ENCODE data around the gene AK5. TPM values are rescaled to one million over a fixed set of nuclear protein-coding genes. Genes with fewer than 3 reads are reported as not detected.

Gene AK5
- total and polyA plus RNA-seq, 2 experiments from 2014 or later: 8.8 to 12.2 TPM

- Histone ChIP-seq H2AFZ (no peak overlapping the region), H3F3A (replicated peaks; ENCODE audit: low read depth) (no peaks in the 10 kb centered on the region), H3K79me2 (replicated peaks; ENCODE audit: insufficient read depth) (no peaks in the 10 kb centered on the region), H3K27me3 (ENCODE audit: insufficient read depth) (no peaks in the 10 kb centered on the region), H3K4me1 (ENCODE audit: insufficient read depth) (peaks cover 8% of the 10 kb centered on the region), H3K4me3 (no peak overlapping the region), H4K20me1 (replicated peaks; ENCODE audit: insufficient read depth) (no peaks in the 10 kb centered on the region), H3K27ac (ENCODE audit: low read depth) (no peak overlapping the region), H3K4me2 (no peak overlapping the region), H3K9me2 (ENCODE audit: insufficient read depth) (no peaks in the 10 kb centered on the region), H3K36me3 (ENCODE audit: insufficient read depth) (no peaks in the 10 kb centered on the region)
- TF ChIP-seq, protein P1, sequence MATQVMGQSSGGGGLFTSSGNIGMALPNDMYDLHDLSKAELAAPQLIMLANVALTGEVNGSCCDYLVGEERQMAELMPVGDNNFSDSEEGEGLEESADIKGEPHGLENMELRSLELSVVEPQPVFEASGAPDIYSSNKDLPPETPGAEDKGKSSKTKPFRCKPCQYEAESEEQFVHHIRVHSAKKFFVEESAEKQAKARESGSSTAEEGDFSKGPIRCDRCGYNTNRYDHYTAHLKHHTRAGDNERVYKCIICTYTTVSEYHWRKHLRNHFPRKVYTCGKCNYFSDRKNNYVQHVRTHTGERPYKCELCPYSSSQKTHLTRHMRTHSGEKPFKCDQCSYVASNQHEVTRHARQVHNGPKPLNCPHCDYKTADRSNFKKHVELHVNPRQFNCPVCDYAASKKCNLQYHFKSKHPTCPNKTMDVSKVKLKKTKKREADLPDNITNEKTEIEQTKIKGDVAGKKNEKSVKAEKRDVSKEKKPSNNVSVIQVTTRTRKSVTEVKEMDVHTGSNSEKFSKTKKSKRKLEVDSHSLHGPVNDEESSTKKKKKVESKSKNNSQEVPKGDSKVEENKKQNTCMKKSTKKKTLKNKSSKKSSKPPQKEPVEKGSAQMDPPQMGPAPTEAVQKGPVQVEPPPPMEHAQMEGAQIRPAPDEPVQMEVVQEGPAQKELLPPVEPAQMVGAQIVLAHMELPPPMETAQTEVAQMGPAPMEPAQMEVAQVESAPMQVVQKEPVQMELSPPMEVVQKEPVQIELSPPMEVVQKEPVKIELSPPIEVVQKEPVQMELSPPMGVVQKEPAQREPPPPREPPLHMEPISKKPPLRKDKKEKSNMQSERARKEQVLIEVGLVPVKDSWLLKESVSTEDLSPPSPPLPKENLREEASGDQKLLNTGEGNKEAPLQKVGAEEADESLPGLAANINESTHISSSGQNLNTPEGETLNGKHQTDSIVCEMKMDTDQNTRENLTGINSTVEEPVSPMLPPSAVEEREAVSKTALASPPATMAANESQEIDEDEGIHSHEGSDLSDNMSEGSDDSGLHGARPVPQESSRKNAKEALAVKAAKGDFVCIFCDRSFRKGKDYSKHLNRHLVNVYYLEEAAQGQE (IDR thresholded peaks at IDR 0.05; ENCODE audit: unreplicated experiment): no peak
- no peak for TF ChIP-seq ZNF114 (CRISPR knock-in tag; IDR thresholded peaks at IDR 0.05)
- TF ChIP-seq EZH2phosphoT487 (IDR thresholded peaks at IDR 0.05; ENCODE audit: unreplicated experiment): no peak
- TF ChIP-seq, protein P2, sequence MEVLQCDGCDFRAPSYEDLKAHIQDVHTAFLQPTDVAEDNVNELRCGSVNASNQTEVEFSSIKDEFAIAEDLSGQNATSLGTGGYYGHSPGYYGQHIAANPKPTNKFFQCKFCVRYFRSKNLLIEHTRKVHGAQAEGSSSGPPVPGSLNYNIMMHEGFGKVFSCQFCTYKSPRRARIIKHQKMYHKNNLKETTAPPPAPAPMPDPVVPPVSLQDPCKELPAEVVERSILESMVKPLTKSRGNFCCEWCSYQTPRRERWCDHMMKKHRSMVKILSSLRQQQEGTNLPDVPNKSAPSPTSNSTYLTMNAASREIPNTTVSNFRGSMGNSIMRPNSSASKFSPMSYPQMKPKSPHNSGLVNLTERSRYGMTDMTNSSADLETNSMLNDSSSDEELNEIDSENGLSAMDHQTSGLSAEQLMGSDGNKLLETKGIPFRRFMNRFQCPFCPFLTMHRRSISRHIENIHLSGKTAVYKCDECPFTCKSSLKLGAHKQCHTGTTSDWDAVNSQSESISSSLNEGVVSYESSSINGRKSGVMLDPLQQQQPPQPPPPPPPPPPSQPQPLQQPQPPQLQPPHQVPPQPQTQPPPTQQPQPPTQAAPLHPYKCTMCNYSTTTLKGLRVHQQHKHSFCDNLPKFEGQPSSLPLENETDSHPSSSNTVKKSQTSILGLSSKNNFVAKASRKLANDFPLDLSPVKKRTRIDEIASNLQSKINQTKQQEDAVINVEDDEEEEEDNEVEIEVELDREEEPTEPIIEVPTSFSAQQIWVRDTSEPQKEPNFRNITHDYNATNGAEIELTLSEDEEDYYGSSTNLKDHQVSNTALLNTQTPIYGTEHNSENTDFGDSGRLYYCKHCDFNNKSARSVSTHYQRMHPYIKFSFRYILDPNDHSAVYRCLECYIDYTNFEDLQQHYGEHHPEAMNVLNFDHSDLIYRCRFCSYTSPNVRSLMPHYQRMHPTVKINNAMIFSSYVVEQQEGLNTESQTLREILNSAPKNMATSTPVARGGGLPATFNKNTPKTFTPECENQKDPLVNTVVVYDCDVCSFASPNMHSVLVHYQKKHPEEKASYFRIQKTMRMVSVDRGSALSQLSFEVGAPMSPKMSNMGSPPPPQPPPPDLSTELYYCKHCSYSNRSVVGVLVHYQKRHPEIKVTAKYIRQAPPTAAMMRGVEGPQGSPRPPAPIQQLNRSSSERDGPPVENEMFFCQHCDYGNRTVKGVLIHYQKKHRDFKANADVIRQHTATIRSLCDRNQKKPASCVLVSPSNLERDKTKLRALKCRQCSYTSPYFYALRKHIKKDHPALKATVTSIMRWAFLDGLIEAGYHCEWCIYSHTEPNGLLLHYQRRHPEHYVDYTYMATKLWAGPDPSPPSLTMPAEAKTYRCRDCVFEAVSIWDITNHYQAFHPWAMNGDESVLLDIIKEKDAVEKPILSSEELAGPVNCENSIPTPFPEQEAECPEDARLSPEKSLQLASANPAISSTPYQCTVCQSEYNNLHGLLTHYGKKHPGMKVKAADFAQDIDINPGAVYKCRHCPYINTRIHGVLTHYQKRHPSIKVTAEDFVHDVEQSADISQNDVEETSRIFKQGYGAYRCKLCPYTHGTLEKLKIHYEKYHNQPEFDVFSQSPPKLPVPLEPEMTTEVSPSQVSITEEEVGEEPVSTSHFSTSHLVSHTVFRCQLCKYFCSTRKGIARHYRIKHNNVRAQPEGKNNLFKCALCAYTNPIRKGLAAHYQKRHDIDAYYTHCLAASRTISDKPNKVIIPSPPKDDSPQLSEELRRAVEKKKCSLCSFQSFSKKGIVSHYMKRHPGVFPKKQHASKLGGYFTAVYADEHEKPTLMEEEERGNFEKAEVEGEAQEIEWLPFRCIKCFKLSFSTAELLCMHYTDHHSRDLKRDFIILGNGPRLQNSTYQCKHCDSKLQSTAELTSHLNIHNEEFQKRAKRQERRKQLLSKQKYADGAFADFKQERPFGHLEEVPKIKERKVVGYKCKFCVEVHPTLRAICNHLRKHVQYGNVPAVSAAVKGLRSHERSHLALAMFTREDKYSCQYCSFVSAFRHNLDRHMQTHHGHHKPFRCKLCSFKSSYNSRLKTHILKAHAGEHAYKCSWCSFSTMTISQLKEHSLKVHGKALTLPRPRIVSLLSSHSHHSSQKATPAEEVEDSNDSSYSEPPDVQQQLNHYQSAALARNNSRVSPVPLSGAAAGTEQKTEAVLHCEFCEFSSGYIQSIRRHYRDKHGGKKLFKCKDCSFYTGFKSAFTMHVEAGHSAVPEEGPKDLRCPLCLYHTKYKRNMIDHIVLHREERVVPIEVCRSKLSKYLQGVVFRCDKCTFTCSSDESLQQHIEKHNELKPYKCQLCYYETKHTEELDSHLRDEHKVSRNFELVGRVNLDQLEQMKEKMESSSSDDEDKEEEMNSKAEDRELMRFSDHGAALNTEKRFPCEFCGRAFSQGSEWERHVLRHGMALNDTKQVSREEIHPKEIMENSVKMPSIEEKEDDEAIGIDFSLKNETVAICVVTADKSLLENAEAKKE (CRISPR knock-in tag; IDR thresholded peaks at IDR 0.05): no peak
- no peak for TF ChIP-seq EZH2 (IDR thresholded peaks at IDR 0.05; ENCODE audit: low read depth, unreplicated experiment)
- TF ChIP-seq, protein P3, sequence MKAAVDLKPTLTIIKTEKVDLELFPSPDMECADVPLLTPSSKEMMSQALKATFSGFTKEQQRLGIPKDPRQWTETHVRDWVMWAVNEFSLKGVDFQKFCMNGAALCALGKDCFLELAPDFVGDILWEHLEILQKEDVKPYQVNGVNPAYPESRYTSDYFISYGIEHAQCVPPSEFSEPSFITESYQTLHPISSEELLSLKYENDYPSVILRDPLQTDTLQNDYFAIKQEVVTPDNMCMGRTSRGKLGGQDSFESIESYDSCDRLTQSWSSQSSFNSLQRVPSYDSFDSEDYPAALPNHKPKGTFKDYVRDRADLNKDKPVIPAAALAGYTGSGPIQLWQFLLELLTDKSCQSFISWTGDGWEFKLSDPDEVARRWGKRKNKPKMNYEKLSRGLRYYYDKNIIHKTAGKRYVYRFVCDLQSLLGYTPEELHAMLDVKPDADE (IDR thresholded peaks at IDR 0.05): no peak
- TF ChIP-seq, protein P4, sequence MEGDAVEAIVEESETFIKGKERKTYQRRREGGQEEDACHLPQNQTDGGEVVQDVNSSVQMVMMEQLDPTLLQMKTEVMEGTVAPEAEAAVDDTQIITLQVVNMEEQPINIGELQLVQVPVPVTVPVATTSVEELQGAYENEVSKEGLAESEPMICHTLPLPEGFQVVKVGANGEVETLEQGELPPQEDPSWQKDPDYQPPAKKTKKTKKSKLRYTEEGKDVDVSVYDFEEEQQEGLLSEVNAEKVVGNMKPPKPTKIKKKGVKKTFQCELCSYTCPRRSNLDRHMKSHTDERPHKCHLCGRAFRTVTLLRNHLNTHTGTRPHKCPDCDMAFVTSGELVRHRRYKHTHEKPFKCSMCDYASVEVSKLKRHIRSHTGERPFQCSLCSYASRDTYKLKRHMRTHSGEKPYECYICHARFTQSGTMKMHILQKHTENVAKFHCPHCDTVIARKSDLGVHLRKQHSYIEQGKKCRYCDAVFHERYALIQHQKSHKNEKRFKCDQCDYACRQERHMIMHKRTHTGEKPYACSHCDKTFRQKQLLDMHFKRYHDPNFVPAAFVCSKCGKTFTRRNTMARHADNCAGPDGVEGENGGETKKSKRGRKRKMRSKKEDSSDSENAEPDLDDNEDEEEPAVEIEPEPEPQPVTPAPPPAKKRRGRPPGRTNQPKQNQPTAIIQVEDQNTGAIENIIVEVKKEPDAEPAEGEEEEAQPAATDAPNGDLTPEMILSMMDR (conservative IDR thresholded peaks at IDR 0.05; ENCODE audit: low read depth in 2 of 2): no peak
- no peak for TF ChIP-seq ZNF331 (CRISPR knock-in tag; IDR thresholded peaks at IDR 0.05; ENCODE audit: low read depth)
- H3K4me3 Mint-ChIP-seq: no peak overlapping the region
- no peaks in the 10 kb centered on the region for H3K9me3 Mint-ChIP-seq
- H3K4me1 Mint-ChIP-seq: peaks cover 3% of the 10 kb centered on the region; the same call in 1 of the 3 replicates
- no peak for DNase-seq (ENCODE audit: low spot score)
- no peaks in the 10 kb centered on the region for H3K36me3 Mint-ChIP-seq (ENCODE audit: low read depth)
- no peak for ATAC-seq
- H3K27me3 Mint-ChIP-seq (ENCODE audit: insufficient read depth, low read depth, poor library complexity): peaks cover 2% of the 10 kb centered on the region
- H3K27ac Mint-ChIP-seq: no peak overlapping the region
Measured at GRCh38 chr1:77273891-77274290, 7.9 kb upstream of the AK5 start.

Measured in GM23338 (cell line).